A549 treated with AZD9567 at 1 μM for 4 hours (cell line): Measurements from ENCODE around the gene ADK. TPM values are rescaled to one million over a fixed set of nuclear protein-coding genes. Genes with fewer than 3 reads are reported as not detected.

Source experiments
- total RNA-seq: library from RNA; stranded (reverse); fragments of 200-300 nt; extraction: Qiagen RNA extraction; gene quantifications from 5 replicates; pipeline ENCODE4 v1.2.3, GENCODE V29; 2022; ENCODE audit not compliant: insufficient read depth

Gene ADK
- 35.4 to 45.9 TPM (median 36.0 TPM) in 5 replicates for total RNA-seq

GRCh38 chr10:74150990-74151878 lies at the start of gene ADK:
TSS of gene ADK (plus strand) at chr10:74151221. CDS start at chr10:74151279, 58 bp downstream.

DNA sequence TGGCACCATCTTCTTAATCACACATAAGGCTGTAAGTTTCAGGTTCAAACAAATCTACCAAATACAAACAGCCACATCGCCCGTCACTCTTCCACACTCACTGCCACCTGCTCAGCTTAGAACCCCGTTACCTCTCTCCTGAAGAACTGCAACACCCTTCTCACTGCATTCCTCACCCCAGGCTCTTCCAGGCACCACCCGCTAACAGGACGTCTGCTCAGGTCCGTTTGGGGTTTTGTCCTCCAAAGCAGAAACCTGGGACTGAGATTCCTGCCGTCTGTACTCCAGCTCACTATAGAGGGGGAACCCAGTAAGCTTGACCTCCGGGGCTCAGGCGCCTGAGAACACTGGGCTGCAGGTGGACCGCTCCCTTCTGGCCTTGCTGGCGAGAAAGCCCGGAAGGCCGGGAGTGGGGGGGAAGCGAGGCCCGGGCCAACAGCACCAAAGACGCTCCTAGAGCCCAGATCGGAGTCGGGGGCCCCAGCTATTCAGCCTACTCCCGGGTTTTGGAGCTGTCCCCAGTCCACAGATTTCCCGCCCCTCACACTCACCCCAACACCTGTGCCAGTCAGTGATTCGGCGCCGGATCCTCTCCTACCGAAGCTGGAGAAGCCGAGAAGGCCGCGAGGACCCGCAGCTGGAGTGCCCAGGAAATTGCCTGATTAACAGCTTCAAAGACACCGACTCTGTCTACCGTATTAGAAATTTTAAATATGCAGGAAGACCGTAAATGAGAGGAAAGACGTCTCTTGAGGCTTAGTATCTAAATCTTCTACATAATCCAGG lies 624 bp upstream of the ADK start, which contains the start of gene AP3M1:
Gene AP3M1, minus strand, starts transcription at position 625 of the 786 bp plus-strand sequence. CDS start 12,449 bp downstream, outside the sequence.

Other genes starting within 250 kb of the ADK start
- 103 to 130 TPM (median 115 TPM) in 5 replicates for gene PLAU, start 240.1 kb upstream of the ADK start, total RNA-seq
- gene VCL, start 153.1 kb upstream of the ADK start, total RNA-seq = 160 to 229 TPM (median 204 TPM) in 5 replicates
- 26.3 to 33.8 TPM (median 31.4 TPM) in 5 replicates for gene AP3M1, start 393 bp upstream of the ADK start, total RNA-seq